Measurements from ENCODE around the gene PTRHD1.

- TF ChIP-seq CTCF (IDR thresholded peaks at IDR 0.05; ENCODE audit: low read depth, low read length): no peak
- TF ChIP-seq EZH2phosphoT487 (IDR thresholded peaks at IDR 0.05; ENCODE audit: low read depth): no peak
Measured at GRCh38 chr2:24779116-24779515, 14.1 kb downstream of the PTRHD1 start.

Data from OCI-LY3 (cell line).